H1 (cell line): ENCODE results near the gene MAP3K15. TPM values are rescaled to one million over a fixed set of nuclear protein-coding genes. Genes with fewer than 3 reads are reported as not detected.

Experiments used
- CBX8 ChIP-seq: fragments of 300-800, 300-1000 bp; sonication (generic); IDR thresholded peaks from 2 replicates; pipeline ENCODE4 v1.7.1; 2016; ENCODE audit warnings: low read depth, low read length, borderline replicate concordance
- CEBPB ChIP-seq: IDR thresholded peaks from 2 replicates; pipeline ENCODE4 v1.6.1; 2012; ENCODE audit warnings: low read depth, low read length
- CHD2 ChIP-seq: IDR thresholded peaks from 2 replicates; pipeline ENCODE4 v1.6.1; 2012; ENCODE audit warnings: low read length, improper control_type of control experiment
- CHD7 ChIP-seq: fragments of 300-600 bp; sonication (generic); IDR thresholded peaks from 2 replicates; pipeline ENCODE4 v1.7.1; 2012; ENCODE audit warnings: low read length, moderate library complexity, mild to moderate bottlenecking, inconsistent platforms; ENCODE audit not compliant: insufficient replicate concordance
- HDAC2 ChIP-seq, 2 experiments: fragments of 300-600 bp in 1 of 2; sonication (generic) in 1 of 2; IDR thresholded peaks; 2 replicates each; pipeline ENCODE4 v1.6.1; 2011 to 2012; ENCODE audit warnings: low read depth in 2 of 2, low read length in 2 of 2, mild to moderate bottlenecking in 2 of 2, moderate library complexity in 2 of 2, borderline replicate concordance in 1 of 2, inconsistent platforms in 1 of 2
- HDAC6 ChIP-seq: IDR thresholded peaks from one replicate; pipeline ENCODE4 v1.7.1; 2012; ENCODE audit warnings: low read depth, mild to moderate bottlenecking, inconsistent platforms, low read length, moderate library complexity
- KDM1A ChIP-seq: fragments of 200-600, 300-600 bp; sonication (generic); IDR thresholded peaks from 2 replicates; pipeline ENCODE4 v1.7.1; 2016; ENCODE audit warnings: mild to moderate bottlenecking, low read length, borderline replicate concordance
- MAX ChIP-seq: IDR thresholded peaks from 2 replicates; pipeline ENCODE4 v1.6.1; 2012; ENCODE audit warnings: inconsistent platforms
- PHF8 ChIP-seq: fragments of 200-600 bp; sonication (generic); conservative IDR thresholded peaks from 2 replicates; pipeline ENCODE4 v1.7.1; 2012; ENCODE audit warnings: low read depth, mild to moderate bottlenecking, inconsistent platforms, low read length, moderate library complexity
- POLR2A ChIP-seq, 2 experiments: IDR thresholded peaks; 1 replicate in 1 of 2; 2 replicates in 1 of 2; pipeline ENCODE4 v1.6.1; 2011; ENCODE audit warnings: low read depth in 2 of 2, low read length in 2 of 2, mild to moderate bottlenecking in 2 of 2; ENCODE audit errors: control extremely low read depth in 1 of 2
- SIRT6 ChIP-seq: IDR thresholded peaks from one replicate; pipeline ENCODE4 v1.7.1; 2012; ENCODE audit warnings: low read length, inconsistent platforms
- SP4 ChIP-seq: IDR thresholded peaks from 2 replicates; pipeline ENCODE4 v1.6.1; 2012; ENCODE audit warnings: low read length, inconsistent platforms
- TAF1 ChIP-seq: IDR thresholded peaks from 2 replicates; pipeline ENCODE4 v1.6.1; 2011; ENCODE audit warnings: mild to moderate bottlenecking, low read depth, low read length
- polyA plus RNA-seq, 7 experiments: library from polyadenylated mRNA; depleted of rRNA in 3 of 7; stranded (reverse) in 5 of 7; unstranded in 2 of 7; fragments of >200 nt in 5 of 7; fragments of 200-250 nt in 2 of 7; gene quantifications; 1 replicate in 5 of 7; 2 replicates in 1 of 7; 4 replicates in 1 of 7; pipeline versions ENCODE4 v1.2.1 to v1.2.3, GENCODE V29; 2011 to 2013; ENCODE audit warnings: missing spikeins in 2 of 7, mixed read lengths in 2 of 7
- total RNA-seq: library from RNA; stranded (reverse); fragmentation: NEBNext Ultra II Directional; extraction: Animal tissue kit (Norgen Biotek cat#: 25700); gene quantifications from 2 replicates; pipeline ENCODE4 v1.2.1, GENCODE V29; 2021

Gene MAP3K15
- total and polyA plus RNA-seq, 2 of the 8 experiments (the other 6 are each of a cell fraction or from before 2014, with no cell fraction given), result 1.8 to 2.4 TPM

GRCh38 chrX:19332983-19333382 lies 182.3 kb downstream of the MAP3K15 start (continued):
- TF ChIP-seq CHD7, result no peak
- TF ChIP-seq MAX, result no peak
- TF ChIP-seq POLR2A (IDR thresholded peaks at IDR 0.05; ENCODE audit: control extremely low read depth in 1 of 2, low read depth in 2 of 2, low read length in 2 of 2), result no peak
- TF ChIP-seq SP4, result no peak
- TF ChIP-seq CBX8, result no peak
- TF ChIP-seq KDM1A, result no peak
- TF ChIP-seq PHF8, result no peak
- TF ChIP-seq CEBPB, result no peak
- no peak for TF ChIP-seq TAF1
- TF ChIP-seq HDAC6, result no peak
- TF ChIP-seq HDAC2 (IDR thresholded peaks at IDR 0.05; ENCODE audit: borderline replicate concordance in 1 of 2, low read depth in 2 of 2, low read length in 2 of 2), result no peak
- TF ChIP-seq CHD2, result no peak
- no peak for TF ChIP-seq SIRT6
